SK-N-SH treated with all-trans-retinoic acid at 6 μM for 48 hours (cell line): ENCODE results near the gene ZSCAN1.

Experiments
- ATAC-seq: fragments of 200-7000 bp; cut with Tn5 transposase; 3 replicates; pipeline ENCODE4 v1.9.1; 2020; ENCODE audit warnings: mild to moderate bottlenecking, moderate library complexity
- BACH2 ChIP-seq: fragments of 250-450 bp; sonication (Bioruptor Pico); IDR thresholded peaks from 2 replicates; pipeline ENCODE4 v1.9.0; 2021; ENCODE audit warnings: mild to moderate bottlenecking, borderline replicate concordance
- CSDC2 ChIP-seq: fragments of 250-450 bp; sonication (Bioruptor Pico); IDR thresholded peaks from 2 replicates; pipeline ENCODE4 v1.5.0; 2020; ENCODE audit warnings: mild to moderate bottlenecking, moderate library complexity
- ESRRG ChIP-seq: fragments of 250-450 bp; sonication (Bioruptor Pico); IDR thresholded peaks from 2 replicates; pipeline ENCODE4 v1.6.1; 2021; ENCODE audit warnings: mild to moderate bottlenecking
- GLIS3 ChIP-seq: fragments of 250-450 bp; sonication (Bioruptor Pico); IDR thresholded peaks from 2 replicates; pipeline ENCODE4 v1.5.0; 2020; ENCODE audit warnings: mild to moderate bottlenecking, moderate library complexity
- OSR1 ChIP-seq: fragments of 250-450 bp; sonication (Bioruptor Pico); IDR thresholded peaks from 2 replicates; pipeline ENCODE4 v1.8.0; 2022; ENCODE audit warnings: moderate library complexity, mild to moderate bottlenecking, inconsistent platforms
- PPARA ChIP-seq: fragments of 250-450 bp; sonication (Bioruptor Pico); IDR thresholded peaks from 2 replicates; pipeline ENCODE4 v1.5.0; 2020; ENCODE audit warnings: mild to moderate bottlenecking, borderline replicate concordance
- RARB ChIP-seq: fragments of 250-450 bp; sonication (Bioruptor Pico); IDR thresholded peaks from 2 replicates; pipeline ENCODE4 v1.8.0; 2021; ENCODE audit warnings: mild to moderate bottlenecking, moderate library complexity
- SNAI2 ChIP-seq: fragments of 250-450 bp; sonication (Bioruptor Pico); IDR thresholded peaks from 2 replicates; pipeline ENCODE4 v1.5.0; 2020; ENCODE audit warnings: mild to moderate bottlenecking, moderate library complexity
- TCF4 ChIP-seq: fragments of 250-450 bp; sonication (Bioruptor Pico); IDR thresholded peaks from 2 replicates; pipeline ENCODE4 v1.8.0; 2021; ENCODE audit warnings: mild to moderate bottlenecking, moderate library complexity, borderline replicate concordance
- TOX ChIP-seq: fragments of 250-450 bp; sonication (Bioruptor Pico); IDR thresholded peaks from 2 replicates; pipeline ENCODE4 v1.8.0; 2021; ENCODE audit warnings: mild to moderate bottlenecking, moderate library complexity, borderline replicate concordance
- TSHZ2 ChIP-seq: fragments of 250-450 bp; sonication (Bioruptor Pico); IDR thresholded peaks from 2 replicates; pipeline ENCODE4 v1.5.0; 2020; ENCODE audit warnings: mild to moderate bottlenecking, moderate library complexity
- ZFP3 ChIP-seq: fragments of 250-450 bp; sonication (Bioruptor Pico); IDR thresholded peaks from 2 replicates; pipeline ENCODE4 v1.5.0; 2020; ENCODE audit warnings: mild to moderate bottlenecking, moderate library complexity
- ZNF565 ChIP-seq: fragments of 450-650 bp; formaldehyde crosslinking; conservative IDR thresholded peaks from 2 replicates; pipeline ENCODE4 v1.5.0; 2020; ENCODE audit warnings: low read depth, mild to moderate bottlenecking, moderate library complexity
- ZNF70 ChIP-seq: fragments of 450-650 bp; formaldehyde crosslinking; IDR thresholded peaks from 2 replicates; pipeline ENCODE4 v1.5.0; 2020; ENCODE audit warnings: mild to moderate bottlenecking, moderate library complexity
- ZNF8 ChIP-seq: fragments of 450-650 bp; formaldehyde crosslinking; IDR thresholded peaks from 2 replicates; pipeline ENCODE4 v1.5.0; 2020; ENCODE audit warnings: mild to moderate bottlenecking, moderate library complexity
- TF ChIP-seq, protein P1 (sequence below): fragments of 250-450 bp; sonication (Bioruptor Pico); IDR thresholded peaks from 2 replicates; pipeline ENCODE4 v1.5.1; 2020; ENCODE audit warnings: low read depth, mild to moderate bottlenecking, moderate library complexity
- TF ChIP-seq, protein P2 (sequence below): fragments of 250-450 bp; sonication (Bioruptor Pico); IDR thresholded peaks from 2 replicates; pipeline ENCODE4 v1.8.0; 2021; ENCODE audit warnings: low read depth, mild to moderate bottlenecking, moderate library complexity, borderline replicate concordance
- TF ChIP-seq, protein P3 (sequence below): fragments of 250-450 bp; sonication (Bioruptor Pico); IDR thresholded peaks from 2 replicates; pipeline ENCODE4 v1.8.0; 2020; ENCODE audit warnings: mild to moderate bottlenecking, moderate library complexity, borderline replicate concordance

The ZSCAN1 gene

DNA sequence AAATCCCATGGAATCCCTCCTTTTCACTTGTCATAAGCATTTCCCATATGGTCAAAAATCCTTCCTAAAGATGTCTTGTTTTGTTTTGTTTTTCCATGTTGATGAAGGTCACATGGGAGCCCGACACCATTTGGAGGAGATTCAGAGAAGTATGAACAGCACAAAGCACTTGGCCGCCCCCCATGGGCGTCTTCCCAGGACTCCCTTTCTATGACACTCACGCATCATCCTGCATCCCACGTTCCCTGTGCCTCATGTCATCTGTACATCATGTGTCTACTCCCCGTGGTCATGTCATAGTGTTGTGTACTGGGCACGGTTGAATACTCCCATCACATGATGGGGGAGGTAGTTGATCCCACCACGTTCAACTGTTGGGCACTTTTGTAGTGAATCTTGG, 2.0 kb downstream of the ZSCAN1 start:
- TF ChIP-seq SNAI2 (CRISPR knock-in tag) (no peak), PPARA (CRISPR knock-in tag) (no peak), ZNF70 (no peak), ZNF8 (CRISPR knock-in tag) (no peak), TCF4 (CRISPR knock-in tag) (no peak), OSR1 (CRISPR knock-in tag) (no peak), ZNF565 (CRISPR knock-in tag) (no peak)
- TF ChIP-seq, protein P1, sequence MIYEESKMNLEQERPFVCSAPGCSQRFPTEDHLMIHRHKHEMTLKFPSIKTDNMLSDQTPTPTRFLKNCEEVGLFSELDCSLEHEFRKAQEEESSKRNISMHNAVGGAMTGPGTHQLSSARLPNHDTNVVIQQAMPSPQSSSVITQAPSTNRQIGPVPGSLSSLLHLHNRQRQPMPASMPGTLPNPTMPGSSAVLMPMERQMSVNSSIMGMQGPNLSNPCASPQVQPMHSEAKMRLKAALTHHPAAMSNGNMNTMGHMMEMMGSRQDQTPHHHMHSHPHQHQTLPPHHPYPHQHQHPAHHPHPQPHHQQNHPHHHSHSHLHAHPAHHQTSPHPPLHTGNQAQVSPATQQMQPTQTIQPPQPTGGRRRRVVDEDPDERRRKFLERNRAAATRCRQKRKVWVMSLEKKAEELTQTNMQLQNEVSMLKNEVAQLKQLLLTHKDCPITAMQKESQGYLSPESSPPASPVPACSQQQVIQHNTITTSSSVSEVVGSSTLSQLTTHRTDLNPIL (CRISPR knock-in tag), result no peak
- no peak for ATAC-seq

DNA sequence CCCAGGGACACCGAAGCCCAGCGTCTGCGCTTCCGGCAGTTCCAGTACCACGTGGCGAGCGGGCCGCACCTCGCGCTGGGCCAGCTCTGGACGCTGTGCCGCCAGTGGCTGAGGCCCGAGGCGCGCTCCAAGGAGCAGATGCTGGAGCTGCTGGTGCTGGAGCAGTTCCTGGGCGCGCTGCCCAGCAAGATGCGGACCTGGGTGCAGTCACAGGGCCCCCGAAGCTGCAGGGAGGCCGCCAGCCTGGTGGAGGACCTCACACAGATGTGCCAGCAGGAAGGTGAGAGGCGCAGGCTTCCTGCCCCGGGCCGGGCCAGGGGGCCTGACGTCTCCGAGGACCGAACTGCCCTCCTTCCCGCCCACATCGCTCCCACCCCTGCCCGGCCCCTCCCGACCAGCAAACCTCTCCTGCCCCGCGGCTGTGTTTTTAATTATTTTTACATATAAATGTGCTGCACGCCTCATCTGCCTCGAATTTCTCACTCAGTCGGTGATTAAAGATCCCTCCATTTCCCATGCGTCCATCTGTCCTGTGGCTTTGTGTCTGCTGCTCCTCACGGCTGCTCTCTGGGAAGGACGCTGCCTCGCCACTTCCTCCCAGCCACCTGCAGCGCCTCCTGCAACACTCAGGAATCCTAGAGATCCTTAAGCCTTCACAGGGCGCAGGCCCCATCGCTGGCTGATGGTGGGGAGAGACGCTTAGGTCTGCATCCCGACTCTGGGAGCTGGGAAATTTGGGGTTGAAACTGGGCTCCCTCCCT, 4.3 kb downstream of the ZSCAN1 start:
- no peak for TF ChIP-seq GLIS3
- TF ChIP-seq TOX (CRISPR knock-in tag), result no peak
- TF ChIP-seq OSR1 (CRISPR knock-in tag), result no peak
- TF ChIP-seq BACH2, result no peak
- no peak for TF ChIP-seq TSHZ2
- TF ChIP-seq ZFP3, result no peak
- no peak for TF ChIP-seq ESRRG (CRISPR knock-in tag)
- no peak for TF ChIP-seq ZNF8 (CRISPR knock-in tag)
- TF ChIP-seq, protein P2, sequence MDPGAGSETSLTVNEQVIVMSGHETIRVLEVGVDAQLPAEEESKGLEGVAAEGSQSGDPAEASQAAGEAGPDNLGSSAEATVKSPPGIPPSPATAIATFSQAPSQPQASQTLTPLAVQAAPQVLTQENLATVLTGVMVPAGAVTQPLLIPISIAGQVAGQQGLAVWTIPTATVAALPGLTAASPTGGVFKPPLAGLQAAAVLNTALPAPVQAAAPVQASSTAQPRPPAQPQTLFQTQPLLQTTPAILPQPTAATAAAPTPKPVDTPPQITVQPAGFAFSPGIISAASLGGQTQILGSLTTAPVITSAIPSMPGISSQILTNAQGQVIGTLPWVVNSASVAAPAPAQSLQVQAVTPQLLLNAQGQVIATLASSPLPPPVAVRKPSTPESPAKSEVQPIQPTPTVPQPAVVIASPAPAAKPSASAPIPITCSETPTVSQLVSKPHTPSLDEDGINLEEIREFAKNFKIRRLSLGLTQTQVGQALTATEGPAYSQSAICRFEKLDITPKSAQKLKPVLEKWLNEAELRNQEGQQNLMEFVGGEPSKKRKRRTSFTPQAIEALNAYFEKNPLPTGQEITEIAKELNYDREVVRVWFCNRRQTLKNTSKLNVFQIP (CRISPR knock-in tag), result no peak
- TF ChIP-seq TCF4 (CRISPR knock-in tag), result no peak
- no peak for TF ChIP-seq CSDC2
- no peak for TF ChIP-seq ZNF70
- no peak for TF ChIP-seq RARB (CRISPR knock-in tag)
- TF ChIP-seq, protein P3, sequence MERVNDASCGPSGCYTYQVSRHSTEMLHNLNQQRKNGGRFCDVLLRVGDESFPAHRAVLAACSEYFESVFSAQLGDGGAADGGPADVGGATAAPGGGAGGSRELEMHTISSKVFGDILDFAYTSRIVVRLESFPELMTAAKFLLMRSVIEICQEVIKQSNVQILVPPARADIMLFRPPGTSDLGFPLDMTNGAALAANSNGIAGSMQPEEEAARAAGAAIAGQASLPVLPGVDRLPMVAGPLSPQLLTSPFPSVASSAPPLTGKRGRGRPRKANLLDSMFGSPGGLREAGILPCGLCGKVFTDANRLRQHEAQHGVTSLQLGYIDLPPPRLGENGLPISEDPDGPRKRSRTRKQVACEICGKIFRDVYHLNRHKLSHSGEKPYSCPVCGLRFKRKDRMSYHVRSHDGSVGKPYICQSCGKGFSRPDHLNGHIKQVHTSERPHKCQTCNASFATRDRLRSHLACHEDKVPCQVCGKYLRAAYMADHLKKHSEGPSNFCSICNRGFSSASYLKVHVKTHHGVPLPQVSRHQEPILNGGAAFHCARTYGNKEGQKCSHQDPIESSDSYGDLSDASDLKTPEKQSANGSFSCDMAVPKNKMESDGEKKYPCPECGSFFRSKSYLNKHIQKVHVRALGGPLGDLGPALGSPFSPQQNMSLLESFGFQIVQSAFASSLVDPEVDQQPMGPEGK (CRISPR knock-in tag), result no peak
- no peak for TF ChIP-seq SNAI2 (CRISPR knock-in tag)
- TF ChIP-seq, protein P1 (CRISPR knock-in tag), result no peak
- no peak for TF ChIP-seq ZNF565 (CRISPR knock-in tag)
- ATAC-seq, result no peak

DNA sequence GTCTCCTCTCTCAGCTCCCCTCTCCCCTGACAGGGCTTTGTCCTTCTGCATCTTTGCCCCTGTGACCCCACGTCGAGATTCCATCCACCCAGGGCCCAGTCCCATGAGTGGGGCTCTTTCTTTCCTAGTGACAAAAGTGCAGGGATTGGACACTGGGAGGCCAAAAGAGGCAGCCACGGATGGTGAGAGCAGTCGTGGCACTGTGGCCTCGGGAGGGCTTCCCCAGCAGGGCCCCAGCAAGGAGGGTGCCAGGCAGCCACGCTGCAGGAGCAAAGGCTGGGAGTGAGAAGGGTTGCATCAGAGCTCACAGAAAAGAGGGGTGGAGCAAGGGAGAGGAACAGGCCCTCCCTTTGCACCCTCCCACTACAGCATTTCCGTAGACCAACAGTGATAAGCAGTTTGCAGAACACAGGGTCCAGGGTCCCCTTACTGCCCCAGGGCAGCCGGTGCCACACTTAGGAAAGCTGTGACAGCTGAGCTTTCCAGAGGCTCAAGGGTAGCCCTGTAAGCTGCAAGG, 4.9 kb downstream of the ZSCAN1 start:
- TF ChIP-seq TSHZ2 (no peak), ZNF8 (CRISPR knock-in tag) (no peak), CSDC2 (no peak), TOX (CRISPR knock-in tag) (no peak), ZNF565 (CRISPR knock-in tag) (no peak)
- TF ChIP-seq, protein P1 (CRISPR knock-in tag), result no peak
- no peak for ATAC-seq
